Mesendoderm (in vitro differentiated cells): ENCODE data around the gene CACNA2D2.

ENCODE experiments used
- DNase-seq: peaks from one replicate; pipeline ENCODE4 v3.0.0; 2013
- H2AK5ac ChIP-seq: 2 replicates; pipeline ENCODE4 v1.6.1; 2013; ENCODE audit warnings: low read length, inconsistent platforms
- H2BK120ac ChIP-seq: 2 replicates; pipeline ENCODE4 v1.6.1; 2013; ENCODE audit warnings: low read depth, mild to moderate bottlenecking, low read length, moderate library complexity, mixed read lengths
- H2BK15ac ChIP-seq: replicated peaks from 2 replicates; pipeline ENCODE4 v1.6.1; 2013; ENCODE audit warnings: low read depth, mild to moderate bottlenecking, moderate library complexity
- H2BK5ac ChIP-seq: 2 replicates; pipeline ENCODE4 v1.6.1; 2013; ENCODE audit warnings: low read length, inconsistent platforms
- H3K18ac ChIP-seq: 2 replicates; pipeline ENCODE4 v1.6.1; 2013; ENCODE audit warnings: mild to moderate bottlenecking, low read length, mixed read lengths
- H3K23ac ChIP-seq: one replicate; pipeline ENCODE4 v1.6.1; 2013; ENCODE audit warnings: low read length
- H3K27ac ChIP-seq: 2 replicates; pipeline ENCODE4 v1.5.1; 2013; ENCODE audit warnings: low read depth, mild to moderate bottlenecking, inconsistent platforms, low read length, moderate library complexity
- H3K27me3 ChIP-seq: 2 replicates; pipeline ENCODE4 v1.6.1; 2013; ENCODE audit warnings: low read length, control low read depth, mild to moderate bottlenecking, inconsistent platforms; ENCODE audit not compliant: insufficient read depth, poor library complexity
- H3K36me3 ChIP-seq: 2 replicates; pipeline ENCODE4 v1.6.1; 2013; ENCODE audit warnings: low read length, inconsistent platforms; ENCODE audit not compliant: control insufficient read depth, insufficient read depth
- H3K4ac ChIP-seq: one replicate; pipeline ENCODE4 v1.6.1; 2013; ENCODE audit warnings: low read depth, mild to moderate bottlenecking, low read length, moderate library complexity
- H3K4me1 ChIP-seq: 2 replicates; pipeline ENCODE4 v1.6.1; 2013; ENCODE audit warnings: low read depth, low read length, inconsistent platforms; ENCODE audit not compliant: control insufficient read depth
- H3K4me2 ChIP-seq: 2 replicates; pipeline ENCODE4 v1.6.1; 2013; ENCODE audit warnings: low read length
- H3K4me3 ChIP-seq: 2 replicates; pipeline ENCODE4 v1.5.1; 2013; ENCODE audit warnings: mild to moderate bottlenecking, low read length
- H3K56ac ChIP-seq: one replicate; pipeline ENCODE4 v1.6.1; 2013; ENCODE audit warnings: low read length
- H3K79me1 ChIP-seq: 2 replicates; pipeline ENCODE4 v1.6.1; 2013; ENCODE audit warnings: low read length, inconsistent platforms
- H3K79me2 ChIP-seq: 2 replicates; pipeline ENCODE4 v1.6.1; 2013; ENCODE audit warnings: mild to moderate bottlenecking, low read length; ENCODE audit not compliant: control insufficient read depth, insufficient read depth
- H3K9ac ChIP-seq: 2 replicates; pipeline ENCODE4 v1.6.1; 2013; ENCODE audit warnings: low read length, inconsistent platforms
- H4K5ac ChIP-seq: one replicate; pipeline ENCODE4 v1.6.1; 2013; ENCODE audit warnings: low read length
- H4K8ac ChIP-seq: one replicate; pipeline ENCODE4 v1.6.1; 2013; ENCODE audit warnings: low read depth, mild to moderate bottlenecking, control low read depth, low read length, moderate library complexity
- WGBS: extraction: QIAGEN DNeasy Blood & Tissue Kit; methylation state at CpG from one replicate; pipeline ENCODE4 v1.1.7; 2013; ENCODE audit warnings: low lambda C conversion rate, missing lambda C conversion rate; ENCODE audit not compliant: insufficient coverage; ENCODE audit errors: extremely low coverage; 5-methylcytosine and 5-hydroxymethylcytosine counted together

Gene CACNA2D2

DNA sequence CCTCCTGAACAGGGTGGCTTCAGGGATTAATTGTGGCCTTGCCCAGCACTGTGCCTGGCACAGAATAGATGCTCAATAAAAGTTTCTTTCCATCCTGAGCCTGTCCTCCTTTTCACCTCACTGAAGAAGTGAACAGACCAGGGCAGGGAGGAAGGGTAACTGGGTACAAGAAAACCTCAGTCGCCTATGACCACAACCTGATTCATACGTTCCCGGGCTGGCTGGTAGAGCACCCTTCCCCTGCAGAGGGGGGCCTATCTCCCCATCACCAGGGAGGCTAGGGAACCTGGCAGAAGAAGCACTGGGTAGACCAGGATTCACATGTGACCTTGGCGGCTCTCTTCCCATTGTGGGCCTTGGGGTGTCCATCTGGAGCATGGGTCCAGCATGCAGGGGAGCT, 27.8 kb upstream of the CACNA2D2 start:
- no peaks in the 10 kb centered on the region for H3K79me2 ChIP-seq
- H3K4me3 ChIP-seq, result no peak overlapping the region
- no peak overlapping the region for H2BK5ac ChIP-seq
- H4K5ac ChIP-seq, result no peak overlapping the region
- no peak overlapping the region for H2AK5ac ChIP-seq
- no peak overlapping the region for H2BK15ac ChIP-seq
- no peaks in the 10 kb centered on the region for H3K36me3 ChIP-seq
- H3K27me3 ChIP-seq, result no peaks in the 10 kb centered on the region
- no peak overlapping the region for H3K18ac ChIP-seq
- WGBS, result no CpG with 5 or more reads among the region's 4 CpGs
- H3K4me2 ChIP-seq, result no peak overlapping the region
- no peak for DNase-seq
- peak overlapping the region; percentile 63 for H3K56ac ChIP-seq
- H3K4ac ChIP-seq, result no peak overlapping the region
- H3K79me1 ChIP-seq, result no peaks in the 10 kb centered on the region
- H3K27ac ChIP-seq, result no peak overlapping the region
- H3K9ac ChIP-seq, result no peak overlapping the region
- H3K4me1 ChIP-seq, result no peaks in the 10 kb centered on the region
- no peak overlapping the region for H2BK120ac ChIP-seq
- H4K8ac ChIP-seq, result no peak overlapping the region
- H3K23ac ChIP-seq, result no peak overlapping the region

DNA sequence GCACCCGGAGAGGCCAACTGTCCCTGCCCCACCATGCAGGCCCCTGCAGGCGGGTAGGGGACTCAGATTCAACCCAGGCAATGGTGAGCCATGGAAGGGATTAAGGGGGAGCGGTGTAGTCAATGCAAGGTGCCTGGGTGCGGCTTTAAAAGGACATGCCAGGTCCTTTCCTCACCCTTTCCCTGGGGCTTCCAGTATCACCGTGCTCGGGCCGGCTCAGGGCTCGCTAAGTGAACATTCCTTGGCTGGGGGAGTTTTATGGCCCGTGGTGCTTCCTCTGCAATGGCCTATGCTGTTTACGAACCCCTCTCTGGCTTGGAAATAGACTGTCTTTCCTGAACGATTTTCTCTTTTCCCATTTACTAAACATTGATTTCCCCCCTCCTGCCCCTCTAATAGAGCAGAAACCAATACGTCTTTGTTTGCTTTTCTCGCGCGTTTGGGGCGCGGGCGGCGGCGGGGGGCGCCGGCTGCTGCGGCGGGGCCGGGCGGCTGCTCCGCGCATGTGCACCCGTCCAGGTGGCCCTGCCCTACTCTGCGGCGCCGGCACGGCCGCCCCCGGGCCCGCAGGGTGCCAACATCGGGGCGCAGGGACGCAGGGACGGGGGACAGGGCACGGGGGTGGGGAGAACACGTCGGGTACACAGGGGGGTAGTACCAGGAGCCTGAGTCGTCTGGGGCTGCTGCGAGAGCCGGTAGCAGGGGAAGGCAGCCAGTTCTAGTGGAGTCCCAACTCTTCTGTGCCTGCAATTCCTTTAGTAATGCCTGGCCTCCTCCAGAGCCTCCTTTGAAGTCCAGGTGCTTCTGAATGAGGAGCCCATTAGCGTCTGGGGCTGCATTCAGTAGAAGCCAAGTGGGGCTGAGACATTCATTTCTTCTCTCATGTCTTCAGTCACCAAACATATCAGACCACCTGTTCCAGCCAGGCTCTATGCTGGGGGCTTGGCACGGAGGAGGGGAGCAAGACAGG, 26.9 kb upstream of the CACNA2D2 start:
- no CpG with 5 or more reads among the region's 48 CpGs for WGBS

DNA sequence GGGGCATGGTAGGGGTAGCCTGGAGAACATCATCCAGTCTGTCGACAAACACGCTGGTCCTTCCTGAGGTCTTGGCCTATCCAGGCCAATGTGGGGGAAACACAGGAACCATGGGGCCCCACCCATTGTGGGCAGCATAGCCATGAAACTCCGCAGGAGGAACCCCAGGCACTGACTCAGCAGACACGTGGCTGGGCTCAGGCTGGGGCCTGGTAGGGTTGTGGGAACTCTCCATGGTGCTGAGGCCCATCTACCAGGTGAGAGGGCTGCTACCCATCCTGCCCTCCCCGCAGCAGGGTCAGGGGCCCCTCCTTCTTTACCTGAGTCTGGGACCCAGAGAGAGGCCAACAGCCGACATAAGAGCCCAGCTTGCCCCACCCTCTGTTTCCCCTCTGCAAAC, 22.6 kb upstream of the CACNA2D2 start:
- Histone ChIP-seq H2BK15ac (no peak overlapping the region), H3K4me3 (no peak overlapping the region), H2AK5ac (no peak overlapping the region), H4K8ac (no peak overlapping the region), H3K56ac (no peak overlapping the region), H4K5ac (no peak overlapping the region), H3K4me2 (no peak overlapping the region), H3K4ac (no peak overlapping the region), H2BK5ac (no peak overlapping the region), H3K27ac (no peak overlapping the region), H3K9ac (no peak overlapping the region), H3K79me1 (no peaks in the 10 kb centered on the region), H3K79me2 (no peaks in the 10 kb centered on the region), H3K23ac (no peak overlapping the region), H3K18ac (no peak overlapping the region), H3K27me3 (no peaks in the 10 kb centered on the region), H3K36me3 (no peaks in the 10 kb centered on the region), H3K4me1 (peaks cover 10% of the 10 kb centered on the region), H2BK120ac (no peak overlapping the region)
- DNase-seq, result peak; percentile 83
- no CpG with 5 or more reads among the region's 6 CpGs for WGBS

More for the DNA sequence above, 26.9 kb upstream of the CACNA2D2 start:
- H3K4me3 ChIP-seq, result no peak overlapping the region
- no peak overlapping the region for H3K27ac ChIP-seq
- peak overlapping the region; percentile 3 for H3K18ac ChIP-seq
- peak overlapping the region; percentile 41 for H3K9ac ChIP-seq
- H4K5ac ChIP-seq, result no peak overlapping the region
- H3K27me3 ChIP-seq, result no peaks in the 10 kb centered on the region
- H2AK5ac ChIP-seq, result no peak overlapping the region
- H3K4me2 ChIP-seq, result no peak overlapping the region
- no peak overlapping the region for H2BK120ac ChIP-seq
- no peaks in the 10 kb centered on the region for H3K4me1 ChIP-seq
- H3K79me2 ChIP-seq, result no peaks in the 10 kb centered on the region
- no peak for DNase-seq
- H2BK15ac ChIP-seq, result no peak overlapping the region
- H3K36me3 ChIP-seq, result no peaks in the 10 kb centered on the region
- H2BK5ac ChIP-seq, result no peak overlapping the region
- no peak overlapping the region for H3K4ac ChIP-seq
- peak overlapping the region; percentile 63 for H3K56ac ChIP-seq
- no peaks in the 10 kb centered on the region for H3K79me1 ChIP-seq
- H3K23ac ChIP-seq, result no peak overlapping the region
- no peak overlapping the region for H4K8ac ChIP-seq

DNA sequence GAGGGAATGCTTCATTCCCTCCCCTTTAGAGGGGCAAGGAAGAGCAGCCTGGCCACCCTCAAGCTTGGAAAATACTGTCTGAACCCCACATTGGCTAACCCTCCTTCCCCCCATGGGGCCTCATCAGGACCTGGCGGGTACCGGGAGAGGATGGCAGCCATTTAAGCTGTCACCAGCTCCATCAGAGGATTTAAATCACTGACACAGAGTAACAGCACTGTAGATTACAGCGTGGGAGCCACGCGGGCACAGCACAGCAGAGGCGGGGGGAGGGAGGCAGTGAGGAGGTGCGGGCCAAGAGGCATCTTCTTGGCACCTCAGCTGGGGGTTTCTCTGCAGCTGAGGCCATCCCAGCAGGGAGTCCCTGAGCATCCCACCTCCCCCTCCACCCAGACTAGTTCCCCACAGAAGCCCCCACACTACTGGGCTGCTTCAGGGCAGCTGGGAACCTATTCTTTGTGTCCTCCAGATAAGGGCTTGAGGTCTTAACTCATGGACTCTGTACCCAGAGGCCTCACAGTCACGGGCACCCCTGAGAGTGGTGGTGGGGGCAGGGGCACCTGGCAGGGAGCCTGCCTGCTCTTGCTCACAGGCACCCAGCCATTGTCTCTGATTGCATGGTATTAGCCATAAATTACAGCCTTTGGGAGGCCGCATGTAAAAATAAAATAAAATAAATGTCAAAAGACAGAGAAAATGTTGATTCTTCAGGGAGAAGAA, 21.9 kb upstream of the CACNA2D2 start:
- Histone ChIP-seq H3K56ac (no peak overlapping the region), H3K79me2 (no peaks in the 10 kb centered on the region), H3K27me3 (no peaks in the 10 kb centered on the region), H2AK5ac (no peak overlapping the region), H2BK15ac (no peak overlapping the region), H2BK120ac (no peak overlapping the region), H4K8ac (no peak overlapping the region), H3K4me1 (peaks cover 11% of the 10 kb centered on the region), H3K36me3 (no peaks in the 10 kb centered on the region), H3K79me1 (no peaks in the 10 kb centered on the region), H3K4me3 (no peak overlapping the region), H3K27ac (no peak overlapping the region), H3K4me2 (no peak overlapping the region), H3K4ac (no peak overlapping the region), H3K23ac (peak overlapping the region; percentile 34), H4K5ac (no peak overlapping the region), H3K18ac (no peak overlapping the region), H2BK5ac (no peak overlapping the region), H3K9ac (no peak overlapping the region)
- no peak for DNase-seq
- no CpG with 5 or more reads among the region's 9 CpGs for WGBS

DNA sequence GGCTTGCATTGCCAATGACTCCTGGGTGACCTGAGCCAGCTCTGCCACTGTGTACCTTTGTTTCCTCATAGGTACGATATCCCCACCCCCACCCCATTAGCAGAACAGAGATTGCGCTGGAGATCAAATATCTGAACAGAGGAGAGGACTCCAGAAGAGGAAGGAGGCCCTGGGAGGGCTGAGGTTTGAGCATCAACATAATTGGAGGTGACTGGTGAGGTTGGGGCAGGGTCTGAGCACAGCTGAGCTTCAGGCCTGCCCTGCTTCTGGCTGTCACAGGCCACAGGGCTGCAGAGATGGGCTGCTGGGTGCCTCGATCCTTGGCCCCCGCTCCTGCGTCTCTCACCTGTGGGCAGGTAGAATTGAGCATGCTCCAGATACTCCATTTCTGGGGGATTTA, 21.3 kb upstream of the CACNA2D2 start:
- WGBS, result no CpG with 5 or more reads among the region's 5 CpGs
- Histone ChIP-seq H3K4ac (no peak overlapping the region), H2BK120ac (no peak overlapping the region), H3K79me1 (no peaks in the 10 kb centered on the region), H3K4me2 (no peak overlapping the region), H2AK5ac (no peak overlapping the region), H3K36me3 (no peaks in the 10 kb centered on the region), H3K27ac (no peak overlapping the region), H4K5ac (no peak overlapping the region), H2BK15ac (no peak overlapping the region), H2BK5ac (no peak overlapping the region), H3K18ac (no peak overlapping the region), H4K8ac (no peak overlapping the region), H3K79me2 (no peaks in the 10 kb centered on the region), H3K4me1 (peaks cover 11% of the 10 kb centered on the region), H3K9ac (no peak overlapping the region), H3K23ac (peak overlapping the region; percentile 34), H3K56ac (peak overlapping the region; percentile 9), H3K4me3 (no peak overlapping the region), H3K27me3 (no peaks in the 10 kb centered on the region)
- DNase-seq, result no peak
